ENCODE results near the gene E2F8. TPM values are rescaled to one million over a fixed set of nuclear protein-coding genes. Genes with fewer than 3 reads are reported as not detected.
A peak's percentile ranks its signal among the peaks of the same experiment; 100 is the strongest.

E2F8 gene
- polyA plus RNA-seq, 1 of the 3 experiments (the other 2 are of a cell fraction): 2.7 TPM

DNA sequence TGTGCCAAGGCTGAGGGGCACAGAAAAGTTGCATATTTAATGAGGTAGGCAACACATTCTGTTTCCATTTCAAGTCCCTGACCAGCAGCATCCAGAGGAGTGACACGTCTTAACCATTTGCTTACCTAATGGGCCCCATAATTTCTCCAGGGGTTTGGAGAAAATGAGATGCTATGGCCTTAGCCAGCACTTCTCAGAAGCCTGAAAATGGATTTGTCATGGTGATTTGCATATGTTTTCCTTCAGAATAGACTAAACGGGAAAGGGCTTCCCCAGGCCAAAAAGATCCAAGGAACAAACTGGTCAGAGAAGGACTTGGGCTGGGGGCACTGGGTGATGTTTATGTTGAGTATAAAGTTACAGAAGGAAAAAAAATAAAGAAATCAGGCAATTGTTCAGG is 55.7 kb downstream of the E2F8 start:
- DNase-seq: no peak
- H3K36me3 ChIP-seq (replicated peaks in 1 of 2; ENCODE audit: control insufficient read depth in 1 of 2, insufficient read depth in 2 of 2, low read length in 1 of 2): no peaks in the 10 kb centered on the region
- H3K4me2 ChIP-seq: no peak overlapping the region
- no peaks in the 10 kb centered on the region for H3K79me2 ChIP-seq (ENCODE audit: insufficient read depth)
- H3K27me3 ChIP-seq (ENCODE audit: insufficient read depth): no peaks in the 10 kb centered on the region
- ChIA-PET POLR2A (no interaction called here), CTCF (no interaction called here)
- no peaks in the 10 kb centered on the region; a peak in 1 of 4 replicates for H3K4me1 ChIP-seq (ENCODE audit: control insufficient read depth in 1 of 2, insufficient read depth in 2 of 2, low read depth in 1 of 2, low read length in 1 of 2)
- H2AFZ ChIP-seq (ENCODE audit: low read depth): no peak overlapping the region
- TF ChIP-seq, protein P1, sequence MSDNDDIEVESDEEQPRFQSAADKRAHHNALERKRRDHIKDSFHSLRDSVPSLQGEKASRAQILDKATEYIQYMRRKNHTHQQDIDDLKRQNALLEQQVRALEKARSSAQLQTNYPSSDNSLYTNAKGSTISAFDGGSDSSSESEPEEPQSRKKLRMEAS (IDR thresholded peaks at IDR 0.05; ENCODE audit: low read depth): no peak
- no peak for TF ChIP-seq SIN3A (IDR thresholded peaks at IDR 0.05; ENCODE audit: borderline replicate concordance, low read depth, low read length)
- no peak for TF ChIP-seq FOSL2 (IDR thresholded peaks at IDR 0.05; ENCODE audit: borderline replicate concordance, low read depth)
- TF ChIP-seq TCF12 (IDR thresholded peaks at IDR 0.05): no peak
- TF ChIP-seq RFX5 (IDR thresholded peaks at IDR 0.05; ENCODE audit: low read length): no peak
- TF ChIP-seq, protein P2, sequence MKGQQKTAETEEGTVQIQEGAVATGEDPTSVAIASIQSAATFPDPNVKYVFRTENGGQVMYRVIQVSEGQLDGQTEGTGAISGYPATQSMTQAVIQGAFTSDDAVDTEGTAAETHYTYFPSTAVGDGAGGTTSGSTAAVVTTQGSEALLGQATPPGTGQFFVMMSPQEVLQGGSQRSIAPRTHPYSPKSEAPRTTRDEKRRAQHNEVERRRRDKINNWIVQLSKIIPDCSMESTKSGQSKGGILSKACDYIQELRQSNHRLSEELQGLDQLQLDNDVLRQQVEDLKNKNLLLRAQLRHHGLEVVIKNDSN (IDR thresholded peaks at IDR 0.05; ENCODE audit: borderline replicate concordance, low read depth): no peak
- TF ChIP-seq FOXJ3 (CRISPR knock-in tag; IDR thresholded peaks at IDR 0.05): no peak
- no peak for TF ChIP-seq MXI1 (IDR thresholded peaks at IDR 0.05; ENCODE audit: low read depth, low read length)
- no peak for TF ChIP-seq YY1 (IDR thresholded peaks at IDR 0.05; ENCODE audit: low read depth)
- no peaks in the 10 kb centered on the region for H3K9me3 ChIP-seq
- no peak overlapping the region for H3K9ac ChIP-seq
- H3K4me3 ChIP-seq (ENCODE audit: low read depth in 2 of 2, low read length in 1 of 2): no peak overlapping the region
- 77% methylated on average over 2 of the region's 2 CpGs for WGBS (ENCODE audit: low lambda C conversion rate)
- no peaks in the 10 kb centered on the region for H3K9me2 ChIP-seq
- no peak overlapping the region for H3K27ac ChIP-seq (ENCODE audit: low read depth in 2 of 2, low read length in 1 of 2)
- no peaks in the 10 kb centered on the region for H3F3A ChIP-seq (replicated peaks; ENCODE audit: insufficient read depth)
- no peaks in the 10 kb centered on the region for H4K20me1 ChIP-seq (ENCODE audit: insufficient read depth)

DNA sequence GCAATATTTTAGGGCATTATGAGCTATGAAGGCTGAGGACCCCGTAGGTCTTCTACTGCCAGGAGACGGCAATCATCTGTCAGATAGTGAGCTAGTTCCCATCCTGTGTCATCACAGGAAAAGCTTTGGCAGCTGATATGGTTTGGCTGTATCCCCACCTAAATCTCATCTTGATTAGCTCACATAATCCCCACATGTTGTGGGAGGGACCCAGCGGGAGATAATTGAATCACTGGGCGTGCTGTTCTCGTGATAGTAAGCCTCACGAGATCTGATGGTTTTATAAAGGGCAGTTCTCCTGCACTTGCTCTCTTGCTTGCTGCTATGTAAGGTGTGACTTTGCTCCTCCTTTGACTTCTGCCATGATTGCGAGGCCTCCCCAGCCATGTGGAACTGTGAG is 57.1 kb downstream of the E2F8 start:
- Histone ChIP-seq H3K36me3 (replicated peaks in 1 of 2; ENCODE audit: control insufficient read depth in 1 of 2, insufficient read depth in 2 of 2, low read length in 1 of 2) (no peaks in the 10 kb centered on the region), H3K9ac (no peak overlapping the region), H3K4me1 (ENCODE audit: control insufficient read depth in 1 of 2, insufficient read depth in 2 of 2, low read depth in 1 of 2, low read length in 1 of 2) (no peaks in the 10 kb centered on the region; a peak in 1 of 4 replicates), H3F3A (replicated peaks; ENCODE audit: insufficient read depth) (no peaks in the 10 kb centered on the region), H3K79me2 (ENCODE audit: insufficient read depth) (no peaks in the 10 kb centered on the region), H3K4me3 (ENCODE audit: low read depth in 2 of 2, low read length in 1 of 2) (no peak overlapping the region), H3K9me3 (no peaks in the 10 kb centered on the region), H3K9me2 (no peaks in the 10 kb centered on the region), H4K20me1 (ENCODE audit: insufficient read depth) (no peaks in the 10 kb centered on the region), H3K4me2 (no peak overlapping the region), H3K27ac (ENCODE audit: low read depth in 2 of 2, low read length in 1 of 2) (no peak overlapping the region), H3K27me3 (ENCODE audit: insufficient read depth) (no peaks in the 10 kb centered on the region), H2AFZ (ENCODE audit: low read depth) (no peak overlapping the region)
- CTCF ChIA-PET: interaction anchor here (0.8 kb wide), 2 partner anchors 40 to 103 kb away, joined by 3 read pairs; no protein-coding TSS in a partner anchor
- no peak for DNase-seq
- WGBS (ENCODE audit: low lambda C conversion rate): 91% methylated on average over 7 of the region's 7 CpGs
- POLR2A ChIA-PET: no interaction called here
- TF ChIP-seq, protein P1 (IDR thresholded peaks at IDR 0.05; ENCODE audit: low read depth): no peak
- TF ChIP-seq CHD2 (IDR thresholded peaks at IDR 0.05; ENCODE audit: low read length, partially characterized antibody) (peak; percentile 16), EP300 (IDR thresholded peaks at IDR 0.05; ENCODE audit: borderline replicate concordance in 1 of 2, low read depth in 1 of 2, low read length in 1 of 2) (no peak), MXI1 (IDR thresholded peaks at IDR 0.05; ENCODE audit: low read depth, low read length) (no peak), POLR2AphosphoS5 (IDR thresholded peaks at IDR 0.05; ENCODE audit: low read depth, low read length) (no peak)
- TF ChIP-seq, protein P3, sequence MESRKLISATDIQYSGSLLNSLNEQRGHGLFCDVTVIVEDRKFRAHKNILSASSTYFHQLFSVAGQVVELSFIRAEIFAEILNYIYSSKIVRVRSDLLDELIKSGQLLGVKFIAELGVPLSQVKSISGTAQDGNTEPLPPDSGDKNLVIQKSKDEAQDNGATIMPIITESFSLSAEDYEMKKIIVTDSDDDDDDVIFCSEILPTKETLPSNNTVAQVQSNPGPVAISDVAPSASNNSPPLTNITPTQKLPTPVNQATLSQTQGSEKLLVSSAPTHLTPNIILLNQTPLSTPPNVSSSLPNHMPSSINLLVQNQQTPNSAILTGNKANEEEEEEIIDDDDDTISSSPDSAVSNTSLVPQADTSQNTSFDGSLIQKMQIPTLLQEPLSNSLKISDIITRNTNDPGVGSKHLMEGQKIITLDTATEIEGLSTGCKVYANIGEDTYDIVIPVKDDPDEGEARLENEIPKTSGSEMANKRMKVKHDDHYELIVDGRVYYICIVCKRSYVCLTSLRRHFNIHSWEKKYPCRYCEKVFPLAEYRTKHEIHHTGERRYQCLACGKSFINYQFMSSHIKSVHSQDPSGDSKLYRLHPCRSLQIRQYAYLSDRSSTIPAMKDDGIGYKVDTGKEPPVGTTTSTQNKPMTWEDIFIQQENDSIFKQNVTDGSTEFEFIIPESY (IDR thresholded peaks at IDR 0.05; ENCODE audit: borderline replicate concordance, low read depth): no peak
- TF ChIP-seq, protein P4, sequence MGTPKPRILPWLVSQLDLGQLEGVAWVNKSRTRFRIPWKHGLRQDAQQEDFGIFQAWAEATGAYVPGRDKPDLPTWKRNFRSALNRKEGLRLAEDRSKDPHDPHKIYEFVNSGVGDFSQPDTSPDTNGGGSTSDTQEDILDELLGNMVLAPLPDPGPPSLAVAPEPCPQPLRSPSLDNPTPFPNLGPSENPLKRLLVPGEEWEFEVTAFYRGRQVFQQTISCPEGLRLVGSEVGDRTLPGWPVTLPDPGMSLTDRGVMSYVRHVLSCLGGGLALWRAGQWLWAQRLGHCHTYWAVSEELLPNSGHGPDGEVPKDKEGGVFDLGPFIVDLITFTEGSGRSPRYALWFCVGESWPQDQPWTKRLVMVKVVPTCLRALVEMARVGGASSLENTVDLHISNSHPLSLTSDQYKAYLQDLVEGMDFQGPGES (IDR thresholded peaks at IDR 0.05; ENCODE audit: low read depth, low read length): no peak
